AG04449 (cell line): Measurements from ENCODE around the gene HLA-DOB.

Source experiments
- CTCF ChIA-PET: fragments of 350-600 bp; formaldehyde crosslinking; extraction: SDS; loops from one replicate; lab custom pipeline; 2021; ENCODE audit warnings: antibody characterized with exemption; lab: Yijun Ruan, JAX
- POLR2A ChIA-PET: fragments of 400-600, 350-600 bp; formaldehyde crosslinking; extraction: SDS; loops from one replicate; lab custom pipeline; 2020; ENCODE audit warnings: antibody characterized with exemption, inconsistent platforms; lab: Yijun Ruan, JAX
- DNase-seq: peaks from one replicate; pipeline ENCODE4 v3.0.0-alpha.2; 2010; ENCODE audit warnings: low read depth, low spot score
- H3K4me3 ChIP-seq: 2 replicates; pipeline ENCODE4 v1.5.1; 2011; ENCODE audit warnings: low read depth, mild to moderate bottlenecking, control low read depth, low read length
- TF ChIP-seq, protein P1 (sequence below): IDR thresholded peaks from one replicate; pipeline ENCODE4 v1.5.1; 2011; ENCODE audit warnings: mild to moderate bottlenecking, moderate library complexity, low read length, control low read depth, inconsistent platforms; ENCODE audit not compliant: insufficient read depth; ENCODE audit errors: missing control alignments

Gene HLA-DOB

DNA sequence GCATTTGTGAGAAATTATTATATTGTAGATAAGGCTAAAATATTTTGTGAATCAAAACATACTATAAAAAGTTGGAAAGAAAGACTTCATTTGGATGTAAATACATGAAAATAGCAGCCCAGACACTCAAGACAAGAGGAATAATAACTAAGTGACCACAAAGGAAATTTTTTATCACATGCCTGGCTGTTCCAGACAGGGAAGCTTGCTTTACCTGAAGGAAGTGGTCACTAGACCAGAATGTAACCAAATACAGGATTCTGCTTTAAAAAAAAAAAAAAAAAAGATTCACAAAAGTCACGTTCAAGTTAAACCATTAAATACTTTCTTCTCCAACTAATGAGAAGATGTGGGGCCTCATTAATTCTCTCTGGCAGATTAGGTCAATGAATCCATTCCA lies 44.1 kb downstream of the HLA-DOB start:
- no peak for DNase-seq
- ChIA-PET POLR2A (no interaction called here), CTCF (no interaction called here)
- H3K4me3 ChIP-seq, result no peak overlapping the region
- TF ChIP-seq, protein P1, sequence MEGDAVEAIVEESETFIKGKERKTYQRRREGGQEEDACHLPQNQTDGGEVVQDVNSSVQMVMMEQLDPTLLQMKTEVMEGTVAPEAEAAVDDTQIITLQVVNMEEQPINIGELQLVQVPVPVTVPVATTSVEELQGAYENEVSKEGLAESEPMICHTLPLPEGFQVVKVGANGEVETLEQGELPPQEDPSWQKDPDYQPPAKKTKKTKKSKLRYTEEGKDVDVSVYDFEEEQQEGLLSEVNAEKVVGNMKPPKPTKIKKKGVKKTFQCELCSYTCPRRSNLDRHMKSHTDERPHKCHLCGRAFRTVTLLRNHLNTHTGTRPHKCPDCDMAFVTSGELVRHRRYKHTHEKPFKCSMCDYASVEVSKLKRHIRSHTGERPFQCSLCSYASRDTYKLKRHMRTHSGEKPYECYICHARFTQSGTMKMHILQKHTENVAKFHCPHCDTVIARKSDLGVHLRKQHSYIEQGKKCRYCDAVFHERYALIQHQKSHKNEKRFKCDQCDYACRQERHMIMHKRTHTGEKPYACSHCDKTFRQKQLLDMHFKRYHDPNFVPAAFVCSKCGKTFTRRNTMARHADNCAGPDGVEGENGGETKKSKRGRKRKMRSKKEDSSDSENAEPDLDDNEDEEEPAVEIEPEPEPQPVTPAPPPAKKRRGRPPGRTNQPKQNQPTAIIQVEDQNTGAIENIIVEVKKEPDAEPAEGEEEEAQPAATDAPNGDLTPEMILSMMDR, result no peak

DNA sequence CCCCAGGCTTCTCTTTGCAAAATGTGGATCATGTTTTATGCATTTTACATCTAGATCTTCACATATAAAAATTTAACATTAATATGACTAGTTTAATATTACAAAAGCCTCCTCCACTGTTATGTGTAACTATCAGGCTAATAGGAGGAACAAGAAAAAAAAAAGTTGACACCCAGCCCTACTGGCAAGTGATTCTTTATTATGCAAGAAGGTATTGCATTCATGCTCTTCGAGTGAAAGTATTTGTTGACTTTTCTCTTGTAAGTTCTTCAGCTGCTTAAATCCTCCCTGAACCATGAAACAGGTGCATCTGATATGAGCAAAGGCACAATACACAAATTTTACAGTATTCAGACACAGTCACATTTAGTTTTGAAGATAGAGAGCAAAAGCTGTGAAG lies 52.8 kb downstream of the HLA-DOB start:
- no peak overlapping the region for H3K4me3 ChIP-seq
- TF ChIP-seq, protein P1, result no peak
- no peak for DNase-seq
- ChIA-PET POLR2A (no interaction called here), CTCF (no interaction called here)

DNA sequence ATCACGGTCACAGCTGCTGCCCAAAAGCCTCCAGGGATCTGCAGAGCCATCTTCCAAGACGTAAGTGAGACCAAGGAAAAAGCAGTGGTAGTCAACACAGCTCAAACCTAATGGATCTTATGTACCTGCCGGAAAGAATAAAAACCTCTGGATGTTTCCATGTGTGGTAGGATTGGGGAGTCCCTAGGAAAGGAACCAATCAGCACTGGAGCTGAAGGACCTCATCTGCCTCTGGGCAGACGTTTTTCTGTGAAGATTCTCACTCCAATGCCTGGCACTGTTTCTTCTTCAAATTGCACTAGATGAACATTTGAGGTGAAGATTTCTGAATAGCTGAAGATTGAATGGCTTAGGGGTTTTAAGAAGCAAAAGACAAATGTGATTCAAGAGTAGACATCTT lies 53.4 kb downstream of the HLA-DOB start, which contains the start of gene HLA-DQB2:
Gene HLA-DQB2, minus strand, starts transcription at position 112 of the 400 bp plus-strand sequence. Its CDS starts 62 bp downstream, at position 50.
- POLR2A ChIA-PET, result no interaction called here
- CTCF ChIA-PET, result no interaction called here
- TF ChIP-seq, protein P1, result no peak
- DNase-seq, result no peak
- no peak within 1 kb of the TSS for H3K4me3 ChIP-seq
